CD4-positive, alpha-beta memory T cell (primary cell): Measurements from ENCODE around the gene LRR1. TPM values are rescaled to one million over a fixed set of nuclear protein-coding genes. Genes with fewer than 3 reads are reported as not detected.

Experiments
- CTCF ChIA-PET: fragments of 350-600 bp; sonication (Branson Sonifier 250); formaldehyde crosslinking; loops from one replicate; lab custom pipeline; 2021; ENCODE audit warnings: inconsistent platforms; ENCODE audit not compliant: partially characterized antibody; lab: Charles Lee
- POLR2A ChIA-PET: fragments of 350-600 bp; sonication (Branson Sonifier 250); formaldehyde crosslinking; loops from one replicate; lab custom pipeline; 2021; ENCODE audit not compliant: partially characterized antibody; lab: Charles Lee
- DNase-seq, 5 donors: peaks; one replicate each; pipeline versions ENCODE4 v3.0.0 to v3.0.0-alpha.2; 2020 to 2022; ENCODE audit warnings: mixed read lengths in 1 of 5
- H3K27ac ChIP-seq: one replicate; pipeline ENCODE4 v1.7.0; 2013; ENCODE audit warnings: low read depth, low read length
- H3K27me3 ChIP-seq: 2 replicates; pipeline ENCODE4 v1.7.0; 2013; ENCODE audit warnings: mild to moderate bottlenecking, low read length, moderate library complexity; ENCODE audit not compliant: insufficient read depth
- H3K36me3 ChIP-seq: 2 replicates; pipeline ENCODE4 v1.7.0; 2013; ENCODE audit warnings: mild to moderate bottlenecking, low read length, moderate library complexity; ENCODE audit not compliant: insufficient read depth
- H3K4me1 ChIP-seq: 2 replicates; pipeline ENCODE4 v1.7.0; 2013; ENCODE audit warnings: mild to moderate bottlenecking, low read length, moderate library complexity; ENCODE audit not compliant: insufficient read depth
- H3K4me3 ChIP-seq, 2 donors: one replicate each; pipeline ENCODE4 v1.7.0; 2013; ENCODE audit warnings: low read length in 2 of 2, mild to moderate bottlenecking in 1 of 2
- H3K9me3 ChIP-seq, 2 donors: one replicate each; pipeline ENCODE4 v1.7.0; 2013; ENCODE audit warnings: low read length in 2 of 2, control low read depth in 1 of 2; ENCODE audit not compliant: control insufficient read depth in 1 of 2
- H3K27ac Mint-ChIP-seq, 7 donors: one replicate each; pipeline ENCODE4 v1.8.0; 2020 to 2021; ENCODE audit warnings: mixed read lengths in 7 of 7, mild to moderate bottlenecking in 6 of 7, inconsistent platforms in 3 of 7, moderate library complexity in 3 of 7
- H3K27me3 Mint-ChIP-seq, 2 donors: one replicate each; pipeline ENCODE4 v1.8.0; 2020 to 2021; ENCODE audit warnings: mixed read lengths in 2 of 2
- H3K36me3 Mint-ChIP-seq, 2 donors: one replicate each; pipeline ENCODE4 v1.8.0; 2020 to 2021; ENCODE audit warnings: mixed read lengths in 2 of 2, inconsistent platforms in 1 of 2, mild to moderate bottlenecking in 1 of 2
- H3K4me1 Mint-ChIP-seq, 4 donors: one replicate each; pipeline ENCODE4 v1.8.0; 2020 to 2021; ENCODE audit warnings: mixed read lengths in 4 of 4, mild to moderate bottlenecking in 1 of 4
- H3K4me3 Mint-ChIP-seq, 8 donors: one replicate each; pipeline ENCODE4 v1.8.0; 2020 to 2021; ENCODE audit warnings: mixed read lengths in 8 of 8, mild to moderate bottlenecking in 7 of 8, moderate library complexity in 6 of 8, inconsistent platforms in 3 of 8
- H3K9me3 Mint-ChIP-seq, 8 donors: one replicate each; pipeline ENCODE4 v1.8.0; 2020 to 2021; ENCODE audit warnings: mixed read lengths in 8 of 8, mild to moderate bottlenecking in 5 of 8, inconsistent platforms in 3 of 8, moderate library complexity in 1 of 8
- intact Hi-C: fragments of 100-400 bp; cut with micrococcal nuclease; formaldehyde crosslinking; loops from one replicate; pipeline ENCODE4 v1.15.1; 2023
- polyA plus RNA-seq, 2 donors: library from polyadenylated mRNA; unstranded; fragments of 300-500 nt; fragmentation: Illumina TruSeq; gene quantifications; one replicate each; pipeline ENCODE4 v1.2.3, GENCODE V29; 2021
- total RNA-seq, 2 experiments: library from RNA; stranded (reverse); gene quantifications; one replicate each; pipeline ENCODE4 v1.2.3, GENCODE V29; 2021

The LRR1 gene
- total and polyA plus RNA-seq, 4 experiments from 2014 or later, result 9.7 to 16.1 (median 12.3) TPM

DNA sequence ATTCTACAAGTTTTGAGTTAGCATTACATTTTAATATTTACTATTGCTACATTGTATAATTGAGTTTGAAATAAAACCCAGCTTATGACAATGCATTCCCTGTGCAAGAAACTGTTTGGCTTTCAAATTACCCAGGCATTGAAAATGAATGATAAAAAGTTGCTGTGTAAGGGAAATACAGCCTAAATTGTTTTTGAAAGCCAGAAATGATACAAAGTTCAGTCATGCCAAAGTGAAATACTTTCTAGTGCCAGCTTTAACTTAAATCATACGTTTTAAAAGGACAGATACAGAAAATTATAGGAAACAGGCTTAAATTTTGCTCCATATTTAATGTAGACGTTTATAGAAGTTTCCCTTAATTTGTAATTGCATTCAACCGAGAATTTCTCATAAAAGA lies 24.6 kb downstream of the LRR1 start:
- CTCF ChIA-PET, result interaction anchor here (1.5 to 7.1 kb wide), 2 partner anchors 10 to 229 kb away, joined by 5 to 135 read pairs; partner anchors contain the start of genes DNAAF2 and NEMF

GRCh38 chr14:49623941-49624839 lies 25.4 kb downstream of the LRR1 start:
- intact Hi-C loops, result no loop called here
- H3K4me1 Mint-ChIP-seq, result peaks cover 28 to 66% (median 42%) of the 10 kb centered on the region in 4 donors
- H3K27ac Mint-ChIP-seq, result peak overlapping the region; percentile 89 to 100 (median 93)
- peak overlapping the region; percentile 72 to 98 (median 88) for H3K4me3 Mint-ChIP-seq
- H3K9me3 Mint-ChIP-seq, result peaks cover 0 to 4% (median 0%) of the 10 kb centered on the region in 8 donors
- peak; percentile 33 to 80 (median 38) for DNase-seq
- H3K27me3 ChIP-seq, result no peaks in the 10 kb centered on the region
- H3K27ac ChIP-seq, result peak overlapping the region; percentile 98
- H3K4me3 ChIP-seq, result peak overlapping the region; percentile 2 to 32
- H3K36me3 Mint-ChIP-seq, result peaks cover 5 to 45% of the 10 kb centered on the region in 2 donors
- H3K36me3 ChIP-seq, result no peaks in the 10 kb centered on the region
- no peaks in the 10 kb centered on the region for H3K9me3 ChIP-seq
- H3K27me3 Mint-ChIP-seq, result no peaks in the 10 kb centered on the region
- POLR2A ChIA-PET, result interaction anchor here (1.4 to 6.2 kb wide), 3 partner anchors 9 to 39 kb away, joined by 10 to 413 read pairs (median 197); partner anchors contain the start of genes DNAAF2, LRR1 and RPS29
- H3K4me1 ChIP-seq, result peaks cover 53% of the 10 kb centered on the region
- CTCF ChIA-PET, result interaction anchor here (0.7 to 7.1 kb wide), 6 partner anchors 9 to 228 kb away, joined by 3 to 135 read pairs (median 4); partner anchors contain the start of genes DNAAF2, KLHDC2, NEMF and POLE2

More for the DNA sequence above, 24.6 kb downstream of the LRR1 start:
- Mint-ChIP-seq H3K4me1 (peaks cover 35 to 69% (median 45%) of the 10 kb centered on the region in 4 donors), H3K36me3 (peaks cover 11 to 53% of the 10 kb centered on the region in 2 donors), H3K4me3 (peak overlapping the region; percentile 72 to 98 (median 88)), H3K9me3 (peaks cover 0 to 4% (median 0%) of the 10 kb centered on the region in 8 donors), H3K27ac (peak overlapping the region; percentile 89 to 100 (median 93)), H3K27me3 (no peaks in the 10 kb centered on the region)
- intact Hi-C loops, result no loop called here
- Histone ChIP-seq H3K4me1 (peaks cover 60% of the 10 kb centered on the region), H3K4me3 (peak overlapping the region in 1 of 2 donors; percentile 2), H3K9me3 (no peaks in the 10 kb centered on the region), H3K27me3 (no peaks in the 10 kb centered on the region), H3K36me3 (peaks cover 4% of the 10 kb centered on the region), H3K27ac (peak overlapping the region; percentile 98)
- no peak for DNase-seq
- POLR2A ChIA-PET, result interaction anchor here (0.9 to 6.2 kb wide), 4 partner anchors 10 to 229 kb away, joined by 3 to 413 read pairs (median 104); partner anchors contain the start of genes DNAAF2, LRR1, NEMF and RPS29

DNA sequence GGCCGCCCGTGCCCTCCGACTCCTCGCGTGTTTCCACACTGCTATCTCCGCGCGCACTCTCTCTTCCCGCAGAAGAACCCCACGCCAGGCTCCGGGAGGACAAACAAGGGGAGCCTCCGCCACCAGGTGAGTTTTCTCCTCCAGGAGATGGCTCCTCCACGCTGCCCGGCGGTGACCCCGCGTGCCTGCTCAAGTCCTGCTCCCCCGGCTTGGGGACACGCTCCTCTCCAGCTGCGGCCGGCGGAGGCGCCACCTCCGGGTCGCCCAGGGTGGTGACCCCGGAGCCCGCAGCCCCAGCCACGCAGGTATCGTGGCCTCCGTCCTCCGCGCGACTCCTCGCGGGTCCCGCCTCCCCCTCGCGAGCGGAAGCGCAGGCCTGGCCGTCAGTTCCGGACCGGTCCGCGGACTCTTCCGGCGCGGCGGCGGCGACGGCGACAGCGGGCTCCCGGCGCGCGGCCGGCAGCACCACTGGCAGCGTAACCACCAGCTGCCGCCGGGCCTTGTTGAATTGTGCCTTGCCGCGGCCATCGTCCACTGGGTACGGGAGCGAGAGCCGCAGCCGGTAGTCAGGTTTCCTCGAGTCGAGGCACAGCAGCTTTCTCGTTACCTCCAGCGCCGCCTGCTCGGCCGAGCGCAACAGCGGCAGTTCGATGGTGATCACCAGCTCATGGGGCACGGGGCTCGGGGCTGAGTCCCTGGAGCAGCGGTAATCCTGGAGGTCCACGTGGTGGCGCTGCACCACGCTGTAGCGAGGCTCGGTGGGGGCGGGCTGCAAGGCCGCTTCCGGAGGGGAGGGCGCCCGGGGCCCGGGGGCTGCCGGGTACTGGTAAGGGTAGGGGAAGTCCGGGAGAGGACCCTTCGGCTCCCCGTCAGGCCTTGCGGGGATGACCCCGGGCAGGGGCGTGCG lies 35.2 kb downstream of the LRR1 start:
- peaks cover 48% of the 10 kb centered on the region for H3K4me1 ChIP-seq
- peak overlapping the region; percentile 95 to 100 (median 97) for H3K4me3 Mint-ChIP-seq
- peak overlapping the region; percentile 92 to 100 (median 96) for H3K27ac Mint-ChIP-seq
- no peaks in the 10 kb centered on the region for H3K9me3 ChIP-seq
- H3K4me1 Mint-ChIP-seq, result peaks cover 26 to 75% (median 43%) of the 10 kb centered on the region in 4 donors
- ChIA-PET CTCF (interaction anchor here (0.6 to 6.6 kb wide), 38 partner anchors 11 to 595 kb away, joined by 3 to 135 read pairs (median 4); partner anchors contain the start of genes KLHDC2, LRR1, MGAT2 and NEMF), POLR2A (interaction anchor here (0.6 to 10.7 kb wide), 41 partner anchors 8 to 687 kb away, joined by 3 to 413 read pairs (median 4); partner anchors contain the start of genes KLHDC1, KLHDC2, LRR1 and MGAT2)
- peaks cover 6 to 34% of the 10 kb centered on the region in 2 donors for H3K36me3 Mint-ChIP-seq
- peak overlapping the region; percentile 99 for H3K27ac ChIP-seq
- H3K9me3 Mint-ChIP-seq, result peaks cover 0 to 3% (median 0%) of the 10 kb centered on the region in 8 donors
- intact Hi-C loops, result loop anchor here (1.0 to 10.0 kb wide), 13 partner anchors 14 to 901 kb away; partner anchors contain the start of genes DMAC2L, KLHDC1, KLHDC2 and L2HGDH
- H3K27me3 Mint-ChIP-seq, result peaks cover 0 to 1% of the 10 kb centered on the region in 2 donors
- DNase-seq, result peak; percentile 92 to 95 (median 94)
- H3K27me3 ChIP-seq, result no peaks in the 10 kb centered on the region
- H3K36me3 ChIP-seq, result no peaks in the 10 kb centered on the region
- H3K4me3 ChIP-seq, result peak overlapping the region; percentile 90 to 99

GRCh38 chr14:49634547-49635334 lies 36.0 kb downstream of the LRR1 start, which contains the start of gene DNAAF2:
DNAAF2 (minus strand) TSS chr14:49635244; CDS start chr14:49635149, 95 bp downstream.
- CTCF ChIA-PET, result interaction anchor here (0.6 to 6.6 kb wide), 33 partner anchors 9 to 594 kb away, joined by 3 to 135 read pairs (median 5); partner anchors contain the start of genes KLHDC1, KLHDC2, LRR1 and MGAT2
- POLR2A ChIA-PET, result interaction anchor here (0.6 to 10.7 kb wide), 38 partner anchors 11 to 686 kb away, joined by 3 to 413 read pairs (median 4); partner anchors contain the start of genes KLHDC1, KLHDC2, LRR1 and MGAT2
- Histone ChIP-seq H3K4me3 (peak within 1 kb of the TSS; percentile 90 to 99), H3K9me3 (no peaks in the 10 kb centered on the region), H3K4me1 (peaks cover 46% of the 10 kb centered on the region), H3K36me3 (no peaks in the 10 kb centered on the region), H3K27ac (peak within 1 kb of the TSS; percentile 99), H3K27me3 (no peaks in the 10 kb centered on the region)
- H3K27ac Mint-ChIP-seq, result peak within 1 kb of the TSS; percentile 98 to 100 (median 99)
- peak within 1 kb of the TSS; percentile 96 to 100 (median 98) for H3K4me3 Mint-ChIP-seq
- peaks cover 0 to 3% (median 0%) of the 10 kb centered on the region in 8 donors for H3K9me3 Mint-ChIP-seq
- peak; percentile 72 to 87 (median 82) for DNase-seq
- peaks cover 28 to 79% (median 48%) of the 10 kb centered on the region in 4 donors for H3K4me1 Mint-ChIP-seq
- intact Hi-C loops, result loop anchor here (1.0 to 10.0 kb wide), 13 partner anchors 14 to 900 kb away; partner anchors contain the start of genes DMAC2L, KLHDC1, KLHDC2 and L2HGDH
- H3K36me3 Mint-ChIP-seq, result peaks cover 11 to 34% of the 10 kb centered on the region in 2 donors
- H3K27me3 Mint-ChIP-seq, result peaks cover 0 to 1% of the 10 kb centered on the region in 2 donors

DNA sequence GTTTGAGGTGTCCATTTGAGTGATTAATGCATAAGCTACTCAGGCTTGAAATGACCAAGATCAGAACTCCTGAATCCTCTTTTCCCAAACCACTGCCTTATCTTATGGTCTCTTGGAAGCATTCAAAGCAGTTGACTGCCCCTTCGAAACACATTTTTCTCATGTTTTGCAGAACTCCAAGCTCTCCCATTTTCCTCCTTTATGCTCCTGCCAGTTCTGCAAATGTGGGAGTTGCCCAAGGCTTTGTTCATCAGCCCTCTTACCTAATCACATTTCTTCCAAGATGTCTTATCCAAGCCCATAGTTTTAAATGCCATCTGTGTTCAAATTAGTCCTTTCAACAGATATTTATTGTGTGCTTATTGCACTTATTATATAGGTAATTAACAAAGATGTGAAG lies 38.1 kb downstream of the LRR1 start:
- Histone ChIP-seq H3K27ac (peak overlapping the region; percentile 99), H3K9me3 (no peaks in the 10 kb centered on the region), H3K4me1 (peaks cover 47% of the 10 kb centered on the region), H3K4me3 (no peak overlapping the region), H3K36me3 (no peaks in the 10 kb centered on the region), H3K27me3 (no peaks in the 10 kb centered on the region)
- Mint-ChIP-seq H3K9me3 (peaks cover 0 to 3% (median 0%) of the 10 kb centered on the region in 8 donors), H3K27me3 (peaks cover 0 to 1% of the 10 kb centered on the region in 2 donors), H3K4me3 (peak overlapping the region; percentile 39 to 98 (median 74)), H3K4me1 (peaks cover 32 to 83% (median 55%) of the 10 kb centered on the region in 4 donors), H3K27ac (peak overlapping the region; percentile 42 to 100 (median 87)), H3K36me3 (peaks cover 20 to 40% of the 10 kb centered on the region in 2 donors)
- intact Hi-C loops, result loop anchor here (10.0 kb wide), 1 partner anchor 898 kb away; the partner anchor contains the start of gene MAP4K5
- ChIA-PET CTCF (interaction anchor here (1.1 to 3.8 kb wide), 5 partner anchors 16 to 193 kb away, joined by 3 to 34 read pairs (median 5); partner anchors contain the start of genes KLHDC2, MGAT2 and RPL36AL), POLR2A (interaction anchor here (0.6 to 10.7 kb wide), 7 partner anchors 9 to 132 kb away, joined by 3 to 413 read pairs (median 15); partner anchors contain the start of genes KLHDC1, KLHDC2, MGAT2 and RPL36AL)
- DNase-seq, result no peak
